G401 (cell line): ENCODE data around the gene TRIM32. TPM values are rescaled to one million over a fixed set of nuclear protein-coding genes. Genes with fewer than 3 reads are reported as not detected.

Source experiments
- DNase-seq: peaks from one replicate; pipeline ENCODE4 v3.0.0-alpha.2; 2015; ENCODE audit warnings: low spot score
- in situ Hi-C: cut with HindIII; loops from 2 replicates; pipeline ENCODE4 v1.10.0; 2016; ENCODE audit warnings: low sequenced_read_pairs, mixed read lengths
- total RNA-seq: library from RNA; depleted of rRNA; stranded (reverse); fragments of >200 nt; shearing (Covaris generic); gene quantifications from 2 replicates; pipeline ENCODE4 v1.2.3, GENCODE V29; 2014

TRIM32 gene
- total RNA-seq, 1 experiment from 2014 or later = 22.3 TPM

DNA sequence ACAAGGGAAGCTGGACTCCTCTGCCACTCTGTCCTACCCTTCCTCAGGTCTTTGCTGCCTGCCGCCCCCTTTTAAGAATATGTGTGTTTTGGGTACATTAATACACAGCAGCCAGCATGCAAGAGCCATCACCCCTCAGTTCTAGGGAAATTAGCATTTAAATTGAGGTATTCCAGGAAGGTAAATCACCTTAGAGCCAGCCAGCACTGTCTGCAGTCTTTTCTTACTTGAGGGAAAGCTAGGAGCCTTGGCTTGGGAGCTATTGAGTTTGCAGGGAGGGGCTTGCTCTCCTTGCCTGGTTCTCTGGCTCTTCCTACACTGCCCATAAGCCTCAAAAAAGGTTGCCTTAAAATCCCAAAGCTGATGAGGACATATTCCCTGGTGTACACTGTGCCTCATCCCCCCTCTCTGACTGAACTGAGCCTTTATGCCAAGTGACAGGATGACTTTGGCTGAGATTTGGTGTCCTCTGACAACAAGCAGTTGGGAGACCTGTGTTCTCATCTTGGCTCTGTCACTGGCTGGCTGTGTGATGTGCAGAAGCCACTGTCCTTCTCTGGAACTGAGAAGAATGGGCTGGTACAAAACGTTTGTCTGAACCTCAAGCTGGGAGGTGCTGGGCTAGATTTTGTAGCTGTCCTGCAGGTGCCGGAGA, 54.1 kb downstream of the TRIM32 start:
- DNase-seq = peak; percentile 72
- in situ Hi-C loops = no loop called here

DNA sequence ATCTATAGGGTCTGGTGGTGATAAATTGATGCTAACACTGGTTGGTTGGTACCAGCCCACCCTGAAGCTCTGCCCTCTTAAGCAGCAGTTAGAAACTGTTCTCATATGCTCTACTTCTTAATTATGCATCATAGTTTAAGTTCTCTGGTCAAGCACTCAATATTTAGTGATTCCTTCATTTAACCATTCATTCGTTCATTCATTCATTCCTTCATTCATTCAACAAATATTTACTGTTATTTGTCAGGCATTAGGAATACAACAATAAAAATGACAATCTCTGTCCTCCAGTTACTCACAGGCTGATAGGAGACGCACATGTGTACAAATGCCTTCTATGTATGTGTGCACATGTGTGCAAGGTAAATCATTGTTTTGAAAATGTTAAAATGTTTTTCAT, 54.6 kb downstream of the TRIM32 start:
- in situ Hi-C loops = no loop called here
- DNase-seq = no peak

GRCh38 chr9:116749176-116749575, 62.1 kb downstream of the TRIM32 start:
- peak; percentile 76 for DNase-seq
- in situ Hi-C loops = no loop called here

GRCh38 chr9:116749772-116750171, 62.7 kb downstream of the TRIM32 start:
- in situ Hi-C loops = no loop called here
- no peak for DNase-seq

GRCh38 chr9:116750510-116750909, 63.4 kb downstream of the TRIM32 start:
- peak; percentile 56 for DNase-seq
- in situ Hi-C loops = no loop called here
